PC-3 (cell line): Measurements from ENCODE around the gene GPC5. TPM values are rescaled to one million over a fixed set of nuclear protein-coding genes. Genes with fewer than 3 reads are reported as not detected.
"Not testable (repeated sequence)": the region's sequence is repeated elsewhere in the genome, so short reads cannot be mapped to it uniquely, and the experiment has no call there.

Experiments used
- ATAC-seq: fragments of 200-7000 bp; cut with Tn5 transposase; 2 replicates; pipeline ENCODE4 v1.9.1; 2020; ENCODE audit warnings: mild to moderate bottlenecking, moderate library complexity
- BruUV-seq: library from RNA; stranded (reverse); fragments of 400-500 nt; replicated peaks from 2 replicates; lab custom pipeline; 2021; lab: Mats Ljungman, UMichigan
- CTCF ChIA-PET: fragments of 300-600 bp; sonication (Branson Sonifier 250); formaldehyde crosslinking; loops from one replicate; lab custom pipeline; 2022; ENCODE audit warnings: antibody characterized with exemption; lab: Charles Lee
- POLR2A ChIA-PET: fragments of 300-600 bp; sonication (Branson Sonifier 250); formaldehyde crosslinking; loops from one replicate; lab custom pipeline; 2022; ENCODE audit warnings: antibody characterized with exemption; ENCODE audit not compliant: unreplicated experiment; lab: Charles Lee
- DNase-seq: peaks from one replicate; pipeline ENCODE4 v3.0.0-alpha.2; 2015
- H2AFZ ChIP-seq: fragments of 300-600 bp; sonication (generic); 2 replicates; pipeline ENCODE4 v1.6.0; 2016; ENCODE audit warnings: antibody characterized with exemption, low read length
- H3F3A ChIP-seq: fragments of 300-600 bp; sonication (generic); one replicate; pipeline ENCODE4 v1.6.0; 2017; ENCODE audit warnings: antibody characterized with exemption, low read length, control low read depth, mild to moderate bottlenecking; ENCODE audit not compliant: unreplicated experiment
- H3K27ac ChIP-seq: fragments of 300-600 bp; sonication (generic); 2 replicates; pipeline ENCODE4 v1.5.1; 2016; ENCODE audit warnings: mild to moderate bottlenecking, low read length
- H3K27me3 ChIP-seq: fragments of 300-600 bp; sonication (generic); 2 replicates; pipeline ENCODE4 v1.6.1; 2016; ENCODE audit warnings: low read length, mixed read lengths
- H3K36me3 ChIP-seq: fragments of 300-600 bp; sonication (generic); 2 replicates; pipeline ENCODE4 v1.6.1; 2016; ENCODE audit warnings: low read depth, mixed run types, low read length, mixed read lengths
- H3K4me1 ChIP-seq: fragments of 300-600 bp; sonication (generic); 2 replicates; pipeline ENCODE4 v1.5.1; 2016; ENCODE audit warnings: low read length; ENCODE audit not compliant: insufficient read depth
- H3K4me2 ChIP-seq: fragments of 300-600 bp; sonication (generic); 2 replicates; pipeline ENCODE4 v1.6.0; 2016; ENCODE audit warnings: low read length
- H3K4me3 ChIP-seq: fragments of 300-600 bp; sonication (generic); 2 replicates; pipeline ENCODE4 v1.5.1; 2016; ENCODE audit warnings: mild to moderate bottlenecking, low read length, mixed read lengths
- H3K79me2 ChIP-seq: fragments of 300-600 bp; sonication (generic); 2 replicates; pipeline ENCODE4 v1.6.1; 2017; ENCODE audit warnings: low read length, mixed read lengths
- H3K9ac ChIP-seq: fragments of 300-600 bp; sonication (generic); 2 replicates; pipeline ENCODE4 v1.6.0; 2016; ENCODE audit warnings: mild to moderate bottlenecking, low read length
- H3K9me2 ChIP-seq: fragments of 300-600 bp; sonication (generic); replicated peaks from 2 replicates; pipeline ENCODE4 v1.6.1; 2016; ENCODE audit warnings: mixed run types, low read length, mixed read lengths
- H3K9me3 ChIP-seq: fragments of 300-600 bp; sonication (generic); 2 replicates; pipeline ENCODE4 v1.6.1; 2016; ENCODE audit warnings: low read length, mixed read lengths
- H4K20me1 ChIP-seq: fragments of 300-600 bp; sonication (generic); 2 replicates; pipeline ENCODE4 v1.6.1; 2016; ENCODE audit warnings: low read length, mixed read lengths
- EZH2 ChIP-seq: fragments of 300-600 bp; sonication (generic); IDR thresholded peaks from one replicate; pipeline ENCODE4 v1.6.1; 2017; ENCODE audit warnings: antibody characterized with exemption, mild to moderate bottlenecking, low read length; ENCODE audit not compliant: unreplicated experiment
- EZH2phosphoT487 ChIP-seq: fragments of 300-600 bp; sonication (generic); IDR thresholded peaks from 2 replicates; pipeline ENCODE4 v1.6.1; 2018; ENCODE audit warnings: mild to moderate bottlenecking, antibody characterized with exemption, low read length, borderline replicate concordance
- intact Hi-C: fragments of 100-400 bp; cut with micrococcal nuclease; formaldehyde crosslinking; loops from 2 replicates; pipeline ENCODE4 v1.9.0; 2023
- total RNA-seq: library from RNA; depleted of rRNA; stranded (reverse); fragments of >200 nt; gene quantifications from 2 replicates; pipeline ENCODE4 v1.2.3, GENCODE V29; 2014
- TF ChIP-seq, protein P1 (sequence below): fragments of 300-600 bp; sonication (generic); conservative IDR thresholded peaks from 2 replicates; pipeline ENCODE4 v1.5.1; 2017; ENCODE audit warnings: antibody characterized with exemption, low read depth, mild to moderate bottlenecking, low read length

GPC5 gene
- total RNA-seq, 1 experiment from 2014 or later = not detected

DNA sequence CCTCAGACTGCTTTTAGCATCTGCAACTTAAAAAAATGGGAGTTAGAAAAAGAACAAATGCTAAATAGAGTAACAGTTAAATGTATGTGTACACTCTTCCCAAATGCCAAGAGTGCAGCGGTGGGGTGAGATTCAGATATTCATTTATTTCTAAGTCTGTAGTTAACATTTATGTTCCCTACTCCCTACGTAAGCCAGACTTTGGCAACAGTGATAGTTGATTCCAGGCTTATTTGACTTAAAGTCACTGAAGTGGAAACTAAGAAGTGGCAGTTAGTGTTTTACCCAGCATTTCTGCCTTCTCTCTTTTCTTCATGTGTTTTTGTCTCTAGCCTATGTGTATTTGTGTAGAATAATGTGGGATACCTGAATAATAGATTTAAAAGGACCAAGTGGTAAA, 46.4 kb upstream of the GPC5 start:
- POLR2A ChIA-PET = no interaction called here
- H3K4me2 ChIP-seq = peak overlapping the region; percentile 96; the same call in 1 of the 2 replicates
- H4K20me1 ChIP-seq = peaks cover 74% of the 10 kb centered on the region
- H3K36me3 ChIP-seq = peaks cover 77% of the 10 kb centered on the region
- CTCF ChIA-PET = no interaction called here
- H3F3A ChIP-seq = peaks cover 8% of the 10 kb centered on the region
- BruUV-seq = no TSS peak
- no peak for DNase-seq
- H3K27me3 ChIP-seq = no peaks in the 10 kb centered on the region
- no peak overlapping the region for H3K4me3 ChIP-seq
- ATAC-seq = no peak
- no peaks in the 10 kb centered on the region for H3K9me3 ChIP-seq
- intact Hi-C loops = no loop called here
- peaks cover 16% of the 10 kb centered on the region for H3K4me1 ChIP-seq
- no peak overlapping the region for H3K27ac ChIP-seq
- H3K9me2 ChIP-seq = no peaks in the 10 kb centered on the region
- no peak overlapping the region for H3K9ac ChIP-seq
- peaks cover 48% of the 10 kb centered on the region for H3K79me2 ChIP-seq
- no peak overlapping the region for H2AFZ ChIP-seq
- TF ChIP-seq EZH2 = no peak
- TF ChIP-seq, protein P1, sequence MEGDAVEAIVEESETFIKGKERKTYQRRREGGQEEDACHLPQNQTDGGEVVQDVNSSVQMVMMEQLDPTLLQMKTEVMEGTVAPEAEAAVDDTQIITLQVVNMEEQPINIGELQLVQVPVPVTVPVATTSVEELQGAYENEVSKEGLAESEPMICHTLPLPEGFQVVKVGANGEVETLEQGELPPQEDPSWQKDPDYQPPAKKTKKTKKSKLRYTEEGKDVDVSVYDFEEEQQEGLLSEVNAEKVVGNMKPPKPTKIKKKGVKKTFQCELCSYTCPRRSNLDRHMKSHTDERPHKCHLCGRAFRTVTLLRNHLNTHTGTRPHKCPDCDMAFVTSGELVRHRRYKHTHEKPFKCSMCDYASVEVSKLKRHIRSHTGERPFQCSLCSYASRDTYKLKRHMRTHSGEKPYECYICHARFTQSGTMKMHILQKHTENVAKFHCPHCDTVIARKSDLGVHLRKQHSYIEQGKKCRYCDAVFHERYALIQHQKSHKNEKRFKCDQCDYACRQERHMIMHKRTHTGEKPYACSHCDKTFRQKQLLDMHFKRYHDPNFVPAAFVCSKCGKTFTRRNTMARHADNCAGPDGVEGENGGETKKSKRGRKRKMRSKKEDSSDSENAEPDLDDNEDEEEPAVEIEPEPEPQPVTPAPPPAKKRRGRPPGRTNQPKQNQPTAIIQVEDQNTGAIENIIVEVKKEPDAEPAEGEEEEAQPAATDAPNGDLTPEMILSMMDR = no peak
- no peak for TF ChIP-seq EZH2phosphoT487

DNA sequence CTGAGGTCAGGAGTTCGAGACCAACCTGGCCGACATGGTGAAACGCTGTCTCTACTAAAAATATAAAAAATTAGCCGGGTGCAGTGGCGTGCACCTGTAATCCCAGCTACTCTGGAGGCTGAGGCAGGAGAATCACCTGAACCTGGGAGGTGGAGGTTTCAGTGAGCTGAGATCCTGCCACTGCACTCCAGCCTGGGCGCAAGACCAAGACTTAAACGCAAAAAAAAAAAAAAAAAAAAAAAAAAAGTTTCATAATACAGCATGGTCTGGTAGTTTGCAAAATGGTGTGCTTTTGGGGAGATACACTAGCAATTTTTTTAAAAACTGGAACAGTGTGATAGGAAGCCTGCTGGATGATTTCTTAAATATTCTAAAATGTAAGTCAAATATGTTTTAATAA, 45.5 kb upstream of the GPC5 start:
- H3F3A ChIP-seq, H3K27ac ChIP-seq, BruUV-seq, DNase-seq, ATAC-seq, POLR2A ChIA-PET, H3K4me2 ChIP-seq, intact Hi-C loops, H3K9ac ChIP-seq, CTCF ChIA-PET, H3K9me3 ChIP-seq, H3K9me2 ChIP-seq, H2AFZ ChIP-seq, H3K27me3 ChIP-seq, H3K4me3 ChIP-seq: not testable (repeated sequence)
- H3K36me3 ChIP-seq = peaks cover 82% of the 10 kb centered on the region
- H3K79me2 ChIP-seq = peaks cover 48% of the 10 kb centered on the region
- H3K4me1 ChIP-seq = peaks cover 14% of the 10 kb centered on the region
- peaks cover 76% of the 10 kb centered on the region for H4K20me1 ChIP-seq

DNA sequence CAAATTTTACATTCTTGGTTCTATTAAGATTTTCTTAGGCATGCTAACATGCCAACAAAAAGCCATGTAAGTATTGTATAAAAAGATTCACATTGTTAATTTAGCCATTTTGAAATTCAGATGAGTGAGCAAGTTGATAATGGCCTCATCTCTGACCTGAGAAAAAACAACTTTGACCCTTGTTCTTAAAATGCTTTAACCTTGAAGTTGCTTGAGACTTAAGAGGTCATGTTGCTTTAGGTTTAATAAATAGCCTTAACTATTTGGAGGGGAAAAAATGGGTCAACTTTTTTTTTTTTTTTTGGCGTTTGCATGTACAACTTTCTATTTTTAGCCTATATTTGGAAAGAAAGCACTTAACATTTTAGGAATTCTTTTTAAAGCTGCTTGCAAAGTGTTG, 44.9 kb upstream of the GPC5 start:
- no peak for ATAC-seq
- H3K27me3 ChIP-seq = no peaks in the 10 kb centered on the region
- H2AFZ ChIP-seq = no peak overlapping the region
- no peak overlapping the region for H3K9ac ChIP-seq
- intact Hi-C loops = no loop called here
- no peak overlapping the region for H3K4me3 ChIP-seq
- no peaks in the 10 kb centered on the region for H3K9me3 ChIP-seq
- no peak for DNase-seq
- H3K27ac ChIP-seq = no peak overlapping the region
- peaks cover 14% of the 10 kb centered on the region for H3K4me1 ChIP-seq
- H4K20me1 ChIP-seq = peaks cover 80% of the 10 kb centered on the region
- no TSS peak for BruUV-seq
- peaks cover 44% of the 10 kb centered on the region for H3K79me2 ChIP-seq
- H3K36me3 ChIP-seq = peaks cover 82% of the 10 kb centered on the region
- no peaks in the 10 kb centered on the region for H3K9me2 ChIP-seq
- H3K4me2 ChIP-seq = no peak overlapping the region
- TF ChIP-seq EZH2phosphoT487 (no peak), EZH2 (no peak)
- TF ChIP-seq, protein P1 = no peak
- ChIA-PET POLR2A (no interaction called here), CTCF (no interaction called here)
- H3F3A ChIP-seq = peaks cover 8% of the 10 kb centered on the region
